Right hindlimb (tissue), 1 donor: Measurements from ENCODE around the gene DISP2.
A peak's percentile ranks its signal among the peaks of the same experiment; 100 is the strongest.

Experiments used
- DNase-seq: peaks from one replicate; pipeline ENCODE4 v3.0.0-alpha.2; 2018

DISP2 gene

DNA sequence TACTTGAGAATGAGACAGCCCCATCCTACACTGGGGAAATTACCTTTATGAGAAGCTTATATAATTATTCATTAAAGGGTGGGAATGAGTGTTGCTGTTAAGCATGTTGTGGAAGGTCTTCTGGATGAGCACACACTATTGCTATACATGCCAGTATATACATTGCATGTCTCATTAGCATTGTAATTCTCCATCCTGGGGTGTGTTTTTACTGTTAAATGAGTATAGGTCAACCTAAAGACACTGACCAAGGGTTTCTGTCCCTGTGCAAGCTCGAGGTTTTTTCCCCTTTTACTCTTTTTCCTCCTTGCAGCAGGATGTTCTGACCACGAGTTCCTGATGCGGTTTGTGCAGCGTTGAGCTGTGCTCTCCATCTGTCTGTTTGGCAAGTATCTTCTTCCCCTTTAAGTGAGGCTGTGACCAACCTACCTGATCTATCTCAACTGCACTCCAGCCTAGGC is 40.4 kb downstream of the DISP2 start:
- no peak for DNase-seq

DNA sequence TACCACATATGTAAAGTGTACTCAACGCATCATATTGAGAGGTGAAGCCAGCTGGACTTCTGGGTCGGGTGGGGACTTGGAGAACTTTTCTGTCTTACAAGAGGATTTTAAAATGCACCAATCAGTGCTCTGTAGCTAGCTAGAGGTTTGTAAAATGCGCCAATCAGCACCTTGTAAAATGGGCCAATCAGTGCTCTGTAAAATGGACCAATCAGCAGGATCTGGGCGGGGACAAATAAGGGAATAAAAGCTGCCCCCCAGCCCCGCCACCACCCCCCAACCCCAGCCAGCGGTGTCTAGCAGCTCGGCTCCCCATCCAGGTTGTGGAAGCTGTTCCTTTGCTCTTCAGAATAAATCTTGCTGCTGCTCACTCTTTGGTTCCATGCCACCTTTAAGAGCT is 41.4 kb downstream of the DISP2 start:
- DNase-seq: no peak

DNA sequence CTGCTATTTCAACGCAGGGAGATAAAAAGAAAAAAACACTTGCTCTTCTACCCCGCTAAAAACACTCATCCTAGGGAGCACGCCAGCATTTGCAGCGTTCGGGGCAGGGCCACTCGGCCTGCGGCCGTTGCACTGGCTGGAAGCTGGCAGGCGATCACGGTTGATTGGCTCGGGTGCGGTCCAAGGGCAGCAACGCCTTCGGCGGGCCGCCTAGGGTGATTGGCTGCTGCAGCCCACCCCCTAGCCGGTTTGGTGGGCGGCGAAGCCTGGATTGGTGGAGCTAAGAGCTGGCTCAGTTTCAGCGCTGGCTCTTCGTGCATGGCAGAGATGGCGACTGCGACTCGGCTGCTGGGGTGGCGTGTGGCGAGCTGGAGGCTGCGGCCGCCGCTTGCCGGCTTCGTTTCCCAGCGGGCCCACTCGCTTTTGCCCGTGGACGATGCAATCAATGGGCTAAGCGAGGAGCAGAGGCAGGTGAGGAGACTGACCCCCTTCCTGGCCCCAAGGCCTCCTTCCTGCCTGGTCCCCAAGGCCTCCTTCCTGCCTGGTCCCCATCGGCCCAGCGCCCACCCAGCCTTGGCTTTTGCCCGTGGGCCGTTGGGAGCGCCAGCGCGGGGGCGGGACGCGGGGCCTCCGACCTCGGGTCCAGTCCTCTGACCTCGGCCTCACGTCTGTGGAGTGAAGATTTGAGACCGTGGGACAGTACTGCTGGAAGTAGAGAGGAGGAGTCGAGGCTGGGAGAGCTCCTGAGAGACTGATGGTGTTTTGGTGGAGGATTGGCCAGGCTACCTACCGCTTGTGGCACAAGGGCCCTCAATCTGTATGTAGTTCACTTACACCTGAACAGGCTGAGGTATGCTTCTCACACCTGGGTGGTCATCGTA is 47.7 kb downstream of the DISP2 start, which contains the start of gene IVD:
Gene IVD, plus strand, starts transcription at position 295 of the 881 bp plus-strand sequence. Its CDS starts 33 bp downstream, at position 328.
- DNase-seq: peak; percentile 97

DNA sequence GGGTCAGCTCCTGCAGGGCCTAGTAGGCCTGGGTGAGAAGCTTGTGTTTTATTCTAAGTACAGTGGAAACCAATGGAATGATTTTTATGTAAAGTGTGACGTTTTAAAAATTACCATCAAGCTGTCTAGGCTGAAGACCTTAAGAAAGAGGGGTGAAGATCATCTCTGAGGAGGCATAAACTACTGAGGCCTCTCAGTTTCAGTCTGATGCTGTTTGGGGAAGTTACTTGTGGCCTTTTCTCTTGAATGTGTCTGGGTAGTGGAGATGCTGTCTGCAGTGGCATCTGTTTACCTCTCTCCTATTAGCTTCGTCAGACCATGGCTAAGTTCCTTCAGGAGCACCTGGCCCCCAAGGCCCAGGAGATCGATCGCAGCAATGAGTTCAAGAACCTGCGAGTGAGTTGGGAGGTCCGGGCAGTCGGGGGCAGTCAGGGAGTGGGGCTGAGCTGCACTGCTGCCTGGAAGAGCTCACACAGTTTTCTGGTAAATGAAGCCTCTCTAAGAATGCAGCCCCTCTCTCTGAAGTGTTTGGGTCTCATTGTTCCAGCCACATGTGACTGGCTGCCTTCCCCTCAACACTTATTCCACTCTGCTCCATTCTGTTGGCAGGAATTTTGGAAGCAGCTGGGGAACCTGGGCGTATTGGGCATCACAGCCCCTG is 49.4 kb downstream of the DISP2 start:
- no peak for DNase-seq

DNA sequence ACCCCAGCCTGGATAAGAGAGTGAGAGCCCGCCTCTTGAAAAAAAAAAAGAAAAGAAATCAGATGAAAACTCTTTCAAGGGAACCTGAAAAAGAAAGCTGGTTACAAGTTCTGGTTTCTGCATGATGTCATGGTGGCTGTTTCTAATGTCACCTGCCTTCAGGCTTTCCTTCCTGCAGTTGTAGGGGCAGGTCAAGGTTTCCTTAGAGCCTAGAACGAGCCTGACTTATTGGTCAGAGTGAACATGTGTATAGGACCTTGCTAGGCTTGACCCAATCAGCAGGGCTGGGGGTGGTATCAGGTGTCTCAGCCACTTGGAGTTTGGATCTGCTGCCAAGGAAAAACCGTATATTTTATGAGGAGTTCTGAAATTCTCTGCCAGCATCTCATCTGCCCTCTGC is 51.3 kb downstream of the DISP2 start:
- DNase-seq: no peak

DNA sequence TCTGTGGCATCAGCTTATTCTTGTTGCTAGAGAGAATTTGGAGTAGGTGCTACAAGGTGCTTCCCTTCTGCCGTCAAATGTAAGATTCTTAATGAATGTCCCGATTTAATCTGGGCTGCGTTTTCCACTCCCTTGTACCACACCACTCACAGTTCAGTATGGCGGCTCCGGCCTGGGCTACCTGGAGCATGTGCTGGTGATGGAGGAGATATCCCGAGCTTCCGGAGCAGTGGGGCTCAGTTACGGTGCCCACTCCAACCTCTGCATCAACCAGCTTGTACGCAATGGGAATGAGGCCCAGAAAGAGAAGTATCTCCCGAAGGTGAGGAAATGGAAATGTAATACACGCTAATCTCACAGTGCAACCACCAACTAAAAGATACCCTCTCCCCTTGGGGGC is 52.5 kb downstream of the DISP2 start:
- DNase-seq: no peak

DNA sequence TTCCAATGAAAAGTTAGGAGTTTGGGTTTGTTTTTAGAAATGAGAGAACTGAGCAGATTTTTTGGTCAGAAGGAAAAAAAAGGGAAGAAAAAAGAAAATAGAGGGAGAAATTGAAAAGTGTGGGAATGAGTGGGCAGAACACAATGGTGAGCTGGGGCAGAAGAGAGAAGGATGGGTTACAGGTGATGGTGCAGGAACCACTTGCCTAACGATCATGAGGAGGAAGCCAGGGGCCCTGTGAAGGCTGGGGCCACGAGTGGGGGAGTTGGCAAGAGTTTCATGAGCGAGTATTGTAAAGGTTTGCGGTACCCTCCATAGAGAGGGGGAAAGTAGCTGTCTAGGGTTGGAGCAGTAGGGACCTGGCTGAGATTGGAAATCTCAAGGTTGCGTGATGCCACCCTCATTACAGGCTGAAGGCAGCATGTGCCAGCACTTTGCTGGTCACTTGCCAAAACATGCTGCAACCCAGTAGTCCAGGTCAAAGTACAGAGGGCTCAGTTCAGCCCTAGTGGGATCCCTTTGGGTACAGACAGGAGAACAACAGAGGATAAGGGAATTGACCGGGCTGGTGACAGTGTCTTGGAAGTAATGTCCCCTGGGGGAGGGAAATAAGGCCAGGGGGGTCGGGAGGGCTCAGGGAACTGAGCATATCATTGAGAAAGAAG is 54.2 kb downstream of the DISP2 start:
- no peak for DNase-seq

DNA sequence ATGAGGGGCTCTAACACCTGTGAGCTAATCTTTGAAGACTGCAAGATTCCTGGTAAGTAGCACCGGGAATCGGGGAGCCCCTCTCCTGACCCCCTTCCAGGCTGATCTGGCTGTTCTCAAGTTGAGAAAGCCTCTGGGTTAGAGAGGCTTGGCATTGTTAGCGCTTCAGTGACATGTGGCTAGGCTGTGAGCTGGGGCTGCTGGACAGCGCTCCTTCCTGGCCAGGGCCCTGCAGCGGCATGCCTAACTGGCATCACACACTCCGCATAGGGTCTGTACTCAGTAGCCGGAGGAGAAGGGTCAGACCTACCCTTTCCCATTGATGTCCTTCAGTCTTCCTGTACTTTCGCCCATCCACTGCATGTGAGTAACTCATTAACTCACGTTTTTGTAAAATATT is 55.0 kb downstream of the DISP2 start:
- no peak for DNase-seq

DNA sequence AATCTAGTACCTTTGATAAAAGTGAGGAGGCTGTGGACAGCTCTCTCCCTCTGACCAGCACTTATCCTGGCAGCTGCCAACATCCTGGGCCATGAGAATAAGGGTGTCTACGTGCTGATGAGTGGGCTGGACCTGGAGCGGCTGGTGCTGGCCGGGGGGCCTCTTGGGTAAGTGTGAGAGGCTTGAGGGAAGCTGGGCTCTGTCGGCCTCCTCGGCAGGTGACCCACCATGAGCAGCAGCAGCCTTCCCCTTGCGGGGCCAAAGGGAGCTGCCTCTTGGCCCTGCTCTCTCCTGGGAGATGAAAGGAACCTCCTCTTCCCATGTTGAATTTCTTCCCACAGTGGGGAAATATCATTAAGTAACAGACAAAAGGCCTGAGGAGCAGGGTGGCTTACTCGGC is 56.8 kb downstream of the DISP2 start:
- no peak for DNase-seq

DNA sequence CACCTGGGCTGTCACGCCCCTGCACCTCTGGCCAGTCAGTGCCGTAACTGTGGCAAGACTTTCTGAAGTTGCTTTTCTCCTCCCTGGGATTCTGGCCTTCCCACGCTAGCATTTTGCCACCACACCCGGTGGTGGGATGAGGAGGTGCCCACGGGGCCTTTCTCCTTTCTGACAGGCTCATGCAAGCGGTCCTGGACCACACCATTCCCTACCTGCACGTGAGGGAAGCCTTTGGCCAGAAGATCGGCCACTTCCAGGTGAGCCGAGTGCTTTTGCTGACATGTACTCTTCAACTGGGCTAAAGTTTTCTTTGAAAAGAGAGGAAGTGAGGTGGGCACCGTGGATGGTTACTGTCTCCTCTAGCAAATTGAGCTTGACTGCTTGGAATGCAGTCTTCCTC is 57.2 kb downstream of the DISP2 start:
- no peak for DNase-seq

DNA sequence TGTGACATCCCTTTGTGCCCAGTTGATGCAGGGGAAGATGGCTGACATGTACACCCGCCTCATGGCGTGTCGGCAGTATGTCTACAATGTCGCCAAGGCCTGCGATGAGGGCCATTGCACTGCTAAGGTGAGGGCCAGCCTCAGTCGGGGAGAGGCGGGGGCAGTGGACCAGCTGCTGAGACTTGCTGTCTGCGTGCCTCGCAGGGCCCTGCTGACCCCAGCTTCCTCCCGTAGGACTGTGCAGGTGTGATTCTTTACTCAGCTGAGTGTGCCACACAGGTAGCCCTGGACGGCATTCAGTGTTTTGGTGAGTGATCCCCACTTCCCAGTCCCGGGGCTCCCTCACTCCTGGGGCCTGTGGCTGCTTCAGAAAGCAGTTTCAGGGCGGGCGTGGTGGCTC is 58.0 kb downstream of the DISP2 start:
- no peak for DNase-seq

DNA sequence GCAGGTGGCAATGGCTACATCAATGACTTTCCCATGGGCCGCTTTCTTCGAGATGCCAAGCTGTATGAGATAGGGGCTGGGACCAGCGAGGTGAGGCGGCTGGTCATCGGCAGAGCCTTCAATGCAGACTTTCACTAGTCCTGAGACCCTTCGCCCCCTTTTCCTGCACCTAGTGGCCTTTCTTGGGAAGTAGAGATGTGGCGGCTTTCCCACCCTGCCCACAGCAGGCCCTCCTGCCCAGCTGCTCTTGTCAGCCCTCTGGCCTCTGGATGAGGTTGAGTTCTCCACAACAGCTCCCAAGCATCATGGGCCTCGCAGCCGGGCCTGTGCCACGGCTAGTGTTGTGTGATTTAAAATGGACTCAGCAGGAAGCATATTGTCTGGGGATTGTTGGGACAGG is 60.1 kb downstream of the DISP2 start:
- DNase-seq: no peak

DNA sequence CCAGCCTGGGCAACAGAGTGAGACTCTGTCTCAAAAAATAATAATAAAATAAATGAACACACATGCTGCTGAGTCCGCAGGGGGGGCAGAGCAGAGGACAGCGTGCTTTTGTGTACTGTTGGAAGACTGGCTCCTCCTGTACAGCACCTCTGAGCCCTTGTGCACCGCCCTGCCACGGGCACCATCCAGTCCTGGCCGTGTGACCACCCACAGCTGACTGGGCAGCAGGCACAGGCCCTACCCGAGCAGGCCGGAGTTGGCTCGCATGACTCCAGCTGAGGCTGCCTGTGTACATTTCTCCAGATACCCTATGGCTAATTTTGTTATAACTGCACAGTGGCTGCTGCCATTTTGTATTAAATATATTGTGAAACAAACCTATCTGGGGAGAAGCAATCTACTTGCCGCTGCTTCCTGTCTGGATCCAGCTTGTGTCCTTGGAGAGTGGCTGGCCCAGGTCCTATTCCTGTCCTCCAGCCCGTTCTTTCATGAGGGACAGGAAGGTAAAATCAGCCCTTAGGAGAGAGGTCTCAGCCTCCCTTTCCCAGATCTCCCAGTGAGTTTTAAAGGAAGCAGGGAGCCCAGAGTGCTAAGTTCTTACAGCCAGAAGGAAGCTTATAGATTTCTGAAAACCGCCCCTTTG is 62.2 kb downstream of the DISP2 start:
- DNase-seq: no peak

DNA sequence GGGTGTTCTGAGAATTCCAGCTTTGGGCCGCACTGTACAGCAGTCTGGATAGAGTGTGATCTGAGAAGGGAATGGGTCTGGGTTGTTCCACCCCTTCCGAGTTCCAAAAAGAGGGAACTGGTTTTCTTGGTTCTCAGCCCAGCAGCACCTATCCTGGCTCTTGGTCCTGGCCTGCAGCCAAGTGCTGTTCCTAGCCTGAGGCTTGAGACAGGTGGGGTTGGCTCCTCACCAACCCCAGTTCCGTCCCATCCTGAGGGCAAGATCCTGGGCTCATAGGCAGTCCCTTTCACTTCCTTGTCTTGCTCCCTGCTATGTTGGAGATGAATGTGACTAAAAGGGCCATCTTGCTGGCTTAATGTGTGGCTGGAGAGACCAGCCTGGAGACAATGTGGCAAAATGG is 62.8 kb downstream of the DISP2 start:
- DNase-seq: no peak

DNA sequence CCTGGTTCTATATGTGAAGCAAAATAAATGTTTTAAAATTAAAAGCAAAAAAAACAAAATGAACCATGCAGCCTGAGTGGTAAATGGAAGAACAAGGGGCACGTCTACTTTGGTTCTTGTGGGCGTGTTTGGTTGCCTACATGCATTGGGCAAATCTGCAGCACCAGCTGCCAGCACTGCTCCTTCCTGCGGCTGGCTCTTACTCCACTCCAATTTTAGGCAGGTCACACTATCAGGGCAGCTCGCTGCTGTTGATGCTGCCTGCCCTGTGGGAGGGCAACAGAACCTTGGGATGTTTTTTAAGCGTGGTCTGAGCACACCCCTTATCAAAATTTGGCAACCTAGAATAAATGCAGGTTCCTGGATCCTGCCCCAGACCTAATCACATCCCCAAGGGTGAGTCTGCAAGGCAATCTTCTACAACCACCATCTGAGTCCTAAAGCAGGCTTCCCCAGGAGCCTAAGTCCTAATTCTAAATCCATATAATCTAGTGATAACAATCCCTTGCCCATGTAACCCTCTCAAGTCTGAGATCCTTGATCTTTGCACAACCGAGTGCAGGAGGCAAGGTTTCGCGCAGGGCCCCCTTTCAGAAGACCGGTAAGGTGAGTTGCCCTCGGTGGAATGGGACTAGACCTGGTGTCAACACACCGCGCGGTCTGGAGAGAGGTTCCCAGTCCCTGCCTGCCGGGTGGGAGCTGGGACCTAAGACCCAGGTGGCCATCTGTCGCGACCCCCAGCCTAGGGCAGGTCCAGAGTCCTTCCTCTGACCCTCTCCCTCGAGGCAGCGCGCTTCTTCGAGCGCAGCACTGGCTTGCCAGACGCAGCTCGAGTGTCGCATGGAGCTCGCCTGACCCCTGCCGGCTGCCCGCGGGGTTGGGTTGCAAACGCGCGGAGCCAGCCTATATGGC is 63.5 kb downstream of the DISP2 start:
- DNase-seq: peak; percentile 84

DNA sequence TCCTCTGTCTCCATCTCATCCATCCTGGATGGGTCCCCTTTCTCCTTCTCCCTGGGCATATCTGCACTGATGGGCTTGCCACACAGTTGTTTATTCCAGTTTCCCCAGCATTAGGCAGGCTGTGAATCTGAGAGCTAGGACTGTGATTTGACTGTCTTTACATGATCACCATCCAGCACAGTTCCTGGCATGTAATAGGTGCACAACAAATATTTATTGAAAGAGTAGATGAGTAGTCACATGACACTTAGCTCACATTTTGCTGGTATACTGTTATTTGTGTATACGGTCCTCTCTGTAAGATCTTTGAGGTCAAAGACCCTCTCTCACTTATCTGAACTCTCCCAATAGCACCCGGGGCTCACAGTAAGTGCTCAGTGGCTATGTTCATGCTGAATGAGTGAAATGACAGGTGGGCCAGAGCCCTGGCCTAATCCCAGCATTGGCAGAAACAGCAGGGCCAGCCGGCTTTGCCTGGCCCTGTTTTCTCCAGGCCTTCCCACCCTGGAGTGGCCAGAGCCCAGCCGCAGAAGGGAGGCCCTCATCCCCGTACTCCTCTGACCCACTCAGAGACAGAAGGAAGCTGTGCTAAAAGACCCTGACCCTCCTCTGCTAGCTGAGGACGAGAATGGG is 66.6 kb downstream of the DISP2 start:
- peak; percentile 68 for DNase-seq

DNA sequence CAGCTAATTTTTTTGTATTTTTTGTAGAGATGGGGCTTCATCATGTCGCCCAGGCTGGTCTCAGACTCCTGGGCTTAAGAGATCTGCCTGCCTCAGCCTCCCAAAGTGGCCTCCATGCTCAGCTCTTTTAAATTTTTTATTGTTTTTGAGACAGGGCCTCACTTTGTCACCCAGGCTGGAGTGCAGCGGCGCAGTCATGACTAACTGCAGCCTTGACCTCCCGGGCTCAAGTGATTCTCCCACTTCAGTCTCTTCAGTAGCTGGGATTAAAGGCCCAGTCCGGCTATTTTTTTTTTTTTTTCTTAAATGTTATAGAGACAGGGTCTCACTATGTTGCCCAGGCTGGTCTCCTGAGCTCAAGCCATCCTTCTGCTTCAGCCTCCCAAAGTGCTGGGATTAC is 67.7 kb downstream of the DISP2 start:
- no peak for DNase-seq

DNA sequence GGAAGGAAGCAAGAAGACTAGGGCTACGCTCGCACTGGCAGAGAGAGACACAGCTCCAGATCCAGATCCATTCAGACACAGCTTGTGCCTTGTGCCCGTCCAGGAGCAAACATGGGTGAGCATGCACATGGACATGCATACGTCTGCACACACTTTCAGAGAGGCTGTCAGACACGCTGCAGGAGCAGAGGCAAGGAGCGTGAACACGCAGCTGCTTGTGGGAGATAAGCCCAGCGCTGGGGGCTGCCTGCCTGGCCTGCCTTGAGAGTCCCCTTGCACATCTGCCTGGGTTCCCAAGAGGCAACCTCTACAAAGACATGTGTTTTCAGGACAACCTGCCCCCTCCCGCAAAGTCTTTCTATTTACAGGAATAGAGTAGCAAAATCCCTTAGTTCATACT is 69.2 kb downstream of the DISP2 start:
- no peak for DNase-seq

DNA sequence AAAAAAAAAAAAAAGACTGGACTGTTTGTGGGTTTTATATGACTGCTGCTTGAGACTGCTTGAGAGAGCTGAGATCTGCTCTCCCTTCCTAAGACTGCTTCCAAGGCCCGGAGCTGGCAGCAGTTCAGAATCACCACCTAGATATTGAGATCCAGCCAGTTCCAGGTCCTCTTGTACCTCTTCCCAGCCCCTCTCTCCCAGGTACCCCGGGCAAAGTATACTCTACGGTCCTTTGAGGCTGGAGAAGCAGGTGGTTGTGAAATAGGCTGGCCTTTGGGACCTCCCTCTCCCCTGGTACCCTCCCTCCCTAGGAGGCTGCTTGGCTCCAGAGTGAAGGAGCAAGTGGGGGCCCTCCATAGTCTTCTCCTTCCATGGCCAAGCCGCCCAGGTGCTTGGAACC is 70.2 kb downstream of the DISP2 start:
- no peak for DNase-seq
